Panc1 (cell line): ENCODE data around the gene MOK. TPM values are rescaled to one million over a fixed set of nuclear protein-coding genes. Genes with fewer than 3 reads are reported as not detected.

Experiments used
- ATAC-seq: fragments of 200-7000 bp; cut with Tn5 transposase; 2 replicates; pipeline ENCODE4 v1.9.1; 2020; ENCODE audit warnings: mild to moderate bottlenecking, moderate library complexity
- BruUV-seq: library from RNA; stranded (reverse); fragments of 400-500 nt; replicated peaks from 2 replicates; lab custom pipeline; 2021; lab: Mats Ljungman, UMichigan
- CTCF ChIA-PET: fragments of 300-600 bp; sonication (Branson Sonifier 250); formaldehyde crosslinking; loops from one replicate; lab custom pipeline; 2022; ENCODE audit warnings: antibody characterized with exemption; lab: Charles Lee
- POLR2A ChIA-PET: fragments of 300-600 bp; sonication (Branson Sonifier 250); formaldehyde crosslinking; loops from one replicate; lab custom pipeline; 2022; ENCODE audit warnings: antibody characterized with exemption; lab: Charles Lee
- DNase-seq: peaks from one replicate; pipeline ENCODE4 v3.0.0-alpha.2; 2010; ENCODE audit warnings: low read depth, low spot score
- H3K27ac ChIP-seq: 2 replicates; pipeline ENCODE4 v1.5.1; 2011; ENCODE audit warnings: mild to moderate bottlenecking, low read length, inconsistent platforms
- H3K27me3 ChIP-seq: fragments of 200-500 bp; sonication (Bioruptor generic); 2 replicates; pipeline ENCODE4 v1.6.0; 2014; ENCODE audit warnings: low read length, inconsistent platforms; ENCODE audit not compliant: control insufficient read depth, insufficient read depth
- H3K36me3 ChIP-seq: fragments of 200-500 bp; sonication (Bioruptor generic); 2 replicates; pipeline ENCODE4 v1.5.1; 2014; ENCODE audit warnings: inconsistent platforms, mild to moderate bottlenecking, low read length, moderate library complexity; ENCODE audit not compliant: control insufficient read depth, insufficient read depth
- H3K4me1 ChIP-seq: 2 replicates; pipeline ENCODE4 v1.5.1; 2011; ENCODE audit warnings: inconsistent platforms, mild to moderate bottlenecking, low read length, moderate library complexity; ENCODE audit not compliant: control insufficient read depth, insufficient read depth
- H3K4me3 ChIP-seq, 2 experiments: 2 replicates each; pipeline ENCODE4 v1.5.1; 2011 to 2012; ENCODE audit warnings: low read depth in 2 of 2, low read length in 2 of 2, mild to moderate bottlenecking in 2 of 2, inconsistent platforms in 1 of 2, moderate library complexity in 1 of 2
- H3K9me3 ChIP-seq: fragments of 200-500 bp; sonication (Bioruptor generic); 2 replicates; pipeline ENCODE4 v1.5.1; 2014; ENCODE audit warnings: low read depth, mild to moderate bottlenecking, inconsistent platforms, low read length, moderate library complexity; ENCODE audit not compliant: control insufficient read depth, insufficient read depth
- CTCF ChIP-seq: fragments of 450-650 bp; IDR thresholded peaks from 2 replicates; pipeline ENCODE4 v1.5.1; 2017; ENCODE audit warnings: mild to moderate bottlenecking
- POLR2AphosphoS5 ChIP-seq: IDR thresholded peaks from 2 replicates; pipeline ENCODE4 v1.6.1; 2012; ENCODE audit warnings: mild to moderate bottlenecking, low read depth, low read length, moderate library complexity
- REST ChIP-seq, 2 experiments: IDR thresholded peaks; 2 replicates each; pipeline ENCODE4 v1.6.1; 2011 to 2012; ENCODE audit warnings: low read depth in 2 of 2, control low read depth in 1 of 2, low read length in 1 of 2, mild to moderate bottlenecking in 1 of 2, moderate library complexity in 1 of 2; ENCODE audit not compliant: insufficient read depth in 1 of 2
- SIN3A ChIP-seq: IDR thresholded peaks from 2 replicates; pipeline ENCODE4 v1.6.1; 2012; ENCODE audit warnings: low read depth, mild to moderate bottlenecking, low read length, moderate library complexity, borderline replicate concordance; ENCODE audit not compliant: insufficient read depth
- TCF7L2 ChIP-seq: IDR thresholded peaks from 2 replicates; pipeline ENCODE4 v1.6.1; 2011; ENCODE audit warnings: mild to moderate bottlenecking, low read depth, low read length, inconsistent platforms
- in situ Hi-C: cut with HindIII; loops from 2 replicates; pipeline ENCODE4 v1.10.0; 2016; ENCODE audit warnings: low sequenced_read_pairs, low pct_unique_long_range_greater_than_20kb
- intact Hi-C: fragments of 100-400 bp; cut with micrococcal nuclease; formaldehyde crosslinking; loops from one replicate; pipeline ENCODE4 v1.10.0; 2022; ENCODE audit not compliant: unreplicated experiment
- total RNA-seq: library from RNA; stranded (reverse); gene quantifications from one replicate; pipeline ENCODE4 v1.2.1, GENCODE V29; 2021; ENCODE audit not compliant: unreplicated experiment

MOK gene
- total RNA-seq, 1 experiment from 2014 or later: 9.8 TPM

- POLR2A ChIA-PET: no interaction called here
- no peak overlapping the region for H3K27ac ChIP-seq
- in situ Hi-C loops (no loop called here), intact Hi-C loops (no loop called here)
- no peaks in the 10 kb centered on the region for H3K9me3 ChIP-seq
- no peaks in the 10 kb centered on the region for H3K27me3 ChIP-seq
- no peak for DNase-seq
- H3K4me1 ChIP-seq: no peaks in the 10 kb centered on the region
- BruUV-seq: no TSS peak
- no peak for ATAC-seq
- CTCF ChIA-PET: no interaction called here
- TF ChIP-seq POLR2AphosphoS5 (no peak), CTCF (no peak), REST (IDR thresholded peaks at IDR 0.05; ENCODE audit: insufficient read depth in 1 of 2, low read depth in 2 of 2, low read length in 1 of 2) (no peak), SIN3A (no peak), TCF7L2 (no peak)
- 0 out of 2 replicates have a peak, but pooled peaks cover 2% of the 10 kb centered on the region for H3K36me3 ChIP-seq
- no peak overlapping the region for H3K4me3 ChIP-seq
Measured at GRCh38 chr14:102195446-102195845, 109.5 kb downstream of the MOK start.

GRCh38 chr14:102194856-102195255 lies 110.1 kb downstream of the MOK start:
- ChIA-PET CTCF (no interaction called here), POLR2A (no interaction called here)
- BruUV-seq: no TSS peak
- no peak for DNase-seq
- Histone ChIP-seq H3K9me3 (no peaks in the 10 kb centered on the region), H3K27ac (no peak overlapping the region), H3K36me3 (0 out of 2 replicates have a peak, but pooled peaks cover 2% of the 10 kb centered on the region), H3K4me1 (no peaks in the 10 kb centered on the region), H3K4me3 (no peak overlapping the region), H3K27me3 (no peaks in the 10 kb centered on the region)
- no peak for ATAC-seq
- intact Hi-C loops: no loop called here
- in situ Hi-C loops: no loop called here
- TF ChIP-seq REST (IDR thresholded peaks at IDR 0.05; ENCODE audit: insufficient read depth in 1 of 2, low read depth in 2 of 2, low read length in 1 of 2): no peak
- no peak for TF ChIP-seq TCF7L2
- no peak for TF ChIP-seq CTCF
- TF ChIP-seq SIN3A: no peak
- no peak for TF ChIP-seq POLR2AphosphoS5
